Neural progenitor cell (in vitro differentiated cells): ENCODE results near the gene FAM124A.

Experiments used
- CTCF ChIP-seq: fragments of 200-600 bp; sonication (generic); IDR thresholded peaks from 2 replicates; pipeline ENCODE4 v1.5.1; 2017; ENCODE audit warnings: antibody characterized with exemption, mild to moderate bottlenecking
- EZH2 ChIP-seq: fragments of 200-600 bp; sonication (generic); IDR thresholded peaks from 2 replicates; pipeline ENCODE4 v1.6.1; 2017; ENCODE audit warnings: antibody characterized with exemption, mild to moderate bottlenecking, moderate library complexity

GRCh38 chr13:51233117-51233826 is 11.1 kb downstream of the FAM124A start:
- TF ChIP-seq CTCF (no peak), EZH2 (no peak)
